Stimulated activated CD8-positive, alpha-beta memory T cell treated with anti-CD3 and anti-CD28 coated beads, Interleukin-7, amount 100 ng/mL, for 1 hour (primary cell): ENCODE results near the gene PRXL2B.
A peak's percentile ranks its signal among the peaks of the same experiment; 100 is the strongest.
"Not testable (repeated sequence)": the region's sequence is repeated elsewhere in the genome, so short reads cannot be mapped to it uniquely, and the experiment has no call there.

Experiments used
- DNase-seq, 2 donors: peaks; one replicate each; pipeline ENCODE4 v3.0.0-alpha.2; 2020; ENCODE audit warnings: low read depth in 2 of 2

PRXL2B gene

GRCh38 chr1:2586154-2587070, at the start of gene PRXL2B:
Gene PRXL2B (plus strand): TSS chr1:2586777. CDS start chr1:2586886, 109 bp downstream.
- DNase-seq, result peak; percentile 94 to 97

GRCh38 chr1:2537784-2538115, 48.8 kb upstream of the PRXL2B start:
- DNase-seq, result no peak

- no peak for DNase-seq
Observed at GRCh38 chr1:2538376-2538775, 48.2 kb upstream of the PRXL2B start.

- DNase-seq, result no peak
Observed at GRCh38 chr1:2538872-2539271, 47.7 kb upstream of the PRXL2B start.

GRCh38 chr1:2539312-2539907, 47.2 kb upstream of the PRXL2B start:
- DNase-seq, result no peak

GRCh38 chr1:2540816-2541492, 45.6 kb upstream of the PRXL2B start:
- DNase-seq, result no peak

GRCh38 chr1:2541619-2542245, 44.8 kb upstream of the PRXL2B start:
- DNase-seq, result no peak

- DNase-seq, result no peak
Observed at GRCh38 chr1:2542246-2542915, 44.2 kb upstream of the PRXL2B start.

- DNase-seq, result no peak
Observed at GRCh38 chr1:2543543-2544092, 43.0 kb upstream of the PRXL2B start.

- DNase-seq, result no peak
Observed at GRCh38 chr1:2544093-2544874, 42.3 kb upstream of the PRXL2B start.

GRCh38 chr1:2544875-2545640, 41.5 kb upstream of the PRXL2B start:
- DNase-seq, result no peak

- peak; percentile 73 to 77 for DNase-seq
Observed at GRCh38 chr1:2545754-2546514, 40.6 kb upstream of the PRXL2B start.

GRCh38 chr1:2546515-2547209, 39.9 kb upstream of the PRXL2B start:
- DNase-seq, result peak; percentile 53 to 64

GRCh38 chr1:2547210-2548067, 39.1 kb upstream of the PRXL2B start:
- DNase-seq, result no peak

GRCh38 chr1:2548068-2548589, 38.4 kb upstream of the PRXL2B start:
- DNase-seq, result peak; percentile 67 to 80

GRCh38 chr1:2549367-2550029, 37.1 kb upstream of the PRXL2B start:
- not testable (repeated sequence) for DNase-seq
